COLO668 (cell line): Measurements from ENCODE around the gene DNM2.
"Not testable (repeated sequence)": the region's sequence is repeated elsewhere in the genome, so short reads cannot be mapped to it uniquely, and the experiment has no call there.

Experiments
- DNase-seq: peaks from one replicate; lab custom pipeline; 2025; ENCODE audit not compliant: unreplicated experiment; lab: John Stamatoyannopoulos, UW

The DNM2 gene

DNA sequence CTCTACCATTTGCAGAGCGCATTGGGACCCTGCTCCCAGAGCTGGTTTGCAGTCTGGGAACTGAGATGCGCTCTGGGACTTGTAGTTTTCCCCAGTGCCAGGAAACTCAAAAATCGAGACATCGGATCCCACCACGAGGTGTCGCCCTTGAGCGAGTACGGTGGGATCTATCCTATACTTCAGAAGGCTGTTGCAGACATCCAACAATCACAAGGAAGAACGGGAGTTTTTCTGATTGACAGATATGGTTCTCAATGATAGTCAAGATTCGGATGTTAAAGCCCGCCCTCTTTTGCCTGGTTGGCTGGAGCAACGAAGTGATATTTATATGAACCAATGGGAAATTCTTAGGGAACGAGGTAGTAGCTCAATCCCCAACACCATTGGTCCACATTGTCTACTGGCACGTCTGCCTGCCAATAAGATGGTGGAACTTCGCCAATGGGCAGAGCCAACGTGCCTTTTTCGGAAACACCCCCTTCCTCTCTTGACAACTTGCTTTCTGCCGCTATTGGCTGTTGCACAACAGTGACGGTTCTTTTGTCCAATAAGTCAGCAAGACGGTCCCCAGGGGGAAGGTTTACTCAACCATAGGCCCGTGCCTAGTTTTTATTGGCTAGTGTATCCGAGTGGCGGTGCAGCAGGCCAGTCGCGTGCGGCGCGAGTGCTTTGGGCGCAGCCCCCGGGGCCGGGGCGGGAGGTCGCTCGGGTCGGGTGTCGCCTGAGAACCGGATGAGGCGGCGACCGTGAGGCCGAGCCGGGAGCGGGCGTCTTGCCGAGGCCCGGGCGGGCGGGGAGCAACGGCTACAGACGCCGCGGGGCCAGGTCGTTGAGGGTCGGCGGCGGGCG lies at the start of gene DNM2:
TSS of gene DNM2 (plus strand) at position 724 of the 849 bp plus-strand sequence. CDS start 164 bp downstream, outside the sequence.
- DNase-seq: peak; percentile 97

DNA sequence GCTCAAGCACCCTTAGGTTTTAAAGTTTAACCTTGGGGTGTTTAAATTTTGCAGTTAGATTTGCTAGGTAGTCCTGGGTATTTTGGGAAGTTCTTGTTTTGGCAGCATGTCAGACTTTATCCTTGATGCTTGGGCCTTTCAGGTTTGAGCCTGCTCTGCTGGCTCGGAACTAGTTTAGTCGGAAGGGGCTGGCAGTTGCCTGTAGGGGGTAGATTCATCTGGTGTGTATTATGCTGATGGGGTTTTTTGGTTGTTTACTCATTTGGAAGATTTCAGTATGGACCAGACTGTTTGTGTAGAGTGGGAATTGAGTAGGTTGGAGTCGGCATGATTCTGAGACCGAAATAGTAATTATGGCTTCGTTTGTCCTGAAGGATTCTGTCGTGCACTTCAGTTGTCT lies 48.6 kb upstream of the DNM2 start:
- DNase-seq: no peak

DNA sequence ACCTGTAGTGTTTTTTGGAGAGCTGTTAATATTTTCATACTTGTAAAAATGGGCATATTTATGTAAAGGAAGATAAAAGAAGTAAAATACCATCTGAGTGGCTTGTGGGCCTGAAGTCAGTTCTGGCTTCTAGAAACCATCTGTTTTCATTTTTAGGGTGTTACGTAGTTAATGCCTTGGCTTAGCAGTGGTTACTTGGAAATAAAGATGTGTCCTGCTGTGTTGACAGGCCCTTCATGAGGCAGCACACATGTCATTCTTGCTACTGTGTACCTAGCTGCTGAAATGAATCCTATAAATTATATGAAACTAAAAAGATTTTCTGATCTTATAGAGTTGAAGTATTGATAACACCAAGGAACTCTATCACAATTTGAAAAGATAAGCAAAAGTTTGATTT lies 47.7 kb upstream of the DNM2 start:
- DNase-seq: no peak

DNA sequence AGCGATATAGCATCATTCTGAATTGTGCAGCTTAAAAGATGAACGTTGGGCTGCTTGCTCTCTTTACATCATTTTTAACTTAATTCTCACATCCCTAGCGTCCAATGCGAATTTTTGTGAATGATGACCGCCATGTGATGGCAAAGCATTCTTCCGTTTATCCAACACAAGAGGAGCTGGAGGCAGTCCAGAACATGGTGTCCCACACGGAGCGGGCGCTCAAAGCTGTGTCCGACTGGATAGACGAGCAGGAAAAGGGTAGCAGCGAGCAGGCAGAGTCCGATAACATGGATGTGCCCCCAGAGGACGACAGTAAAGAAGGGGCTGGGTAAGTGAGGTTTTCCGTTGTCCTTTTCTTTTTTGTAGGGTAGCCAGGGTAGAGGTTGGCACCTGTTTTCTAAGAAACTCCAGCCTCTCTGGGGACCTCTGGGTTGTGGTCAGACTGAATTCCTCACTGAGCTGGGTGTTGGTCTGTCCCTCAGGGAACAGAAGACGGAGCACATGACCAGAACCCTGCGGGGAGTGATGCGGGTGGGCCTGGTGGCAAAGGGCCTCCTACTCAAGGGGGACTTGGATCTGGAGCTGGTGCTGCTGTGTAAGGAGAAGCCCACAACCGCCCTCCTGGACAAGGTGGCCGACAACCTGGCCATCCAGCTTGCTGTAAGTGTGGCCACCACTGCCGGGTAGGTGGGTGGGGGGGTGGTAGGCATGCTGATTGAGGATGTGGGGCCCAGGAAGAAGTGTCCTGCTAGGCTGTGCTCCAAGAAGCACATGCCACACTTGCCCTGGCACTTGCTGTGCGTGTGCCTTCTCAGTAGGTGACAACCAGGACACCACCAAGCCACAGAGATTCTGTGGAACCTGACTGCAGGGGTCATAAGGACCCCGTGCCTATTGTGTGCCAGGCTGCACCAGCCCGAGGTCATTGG lies 46.7 kb upstream of the DNM2 start:
- no peak for DNase-seq

DNA sequence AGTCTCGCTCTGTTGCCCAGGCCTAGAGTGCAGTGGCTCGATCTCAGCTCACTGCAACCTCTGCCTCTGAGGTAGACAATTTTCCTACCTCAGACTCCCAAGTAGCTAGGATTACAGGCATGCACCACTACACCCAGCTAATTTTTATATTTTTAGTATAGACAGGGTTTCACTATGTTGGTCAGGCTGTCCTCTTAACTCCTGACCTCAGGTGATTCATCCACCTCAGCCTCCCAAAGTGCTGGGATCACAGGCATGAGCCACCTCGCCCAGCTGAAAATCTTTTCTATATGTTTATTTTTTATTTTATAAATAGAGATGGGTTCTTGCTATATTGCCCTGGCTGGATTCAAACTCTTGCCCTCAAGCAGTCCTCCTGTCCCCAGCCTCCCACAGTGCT lies 46.0 kb upstream of the DNM2 start:
- not testable (repeated sequence) for DNase-seq

DNA sequence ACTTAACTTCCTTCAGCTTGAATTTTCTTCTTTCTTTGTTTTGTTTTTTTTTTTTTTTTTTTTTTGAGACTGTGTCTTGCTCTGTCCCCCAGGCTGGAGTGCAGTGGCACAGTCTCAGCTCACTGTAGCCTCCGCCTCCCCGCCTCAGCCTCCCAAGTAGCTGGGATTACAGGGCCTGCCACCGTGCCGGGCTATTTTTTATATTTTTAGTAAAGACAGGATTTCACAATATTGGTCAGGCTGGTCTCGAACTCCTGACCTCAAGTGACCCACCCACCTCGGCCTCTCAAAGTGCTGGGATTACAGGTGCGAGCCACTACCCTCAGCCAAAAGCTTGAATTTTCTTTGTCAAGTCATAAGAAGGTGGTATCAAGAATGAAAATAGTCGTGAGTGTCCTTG lies 42.7 kb upstream of the DNM2 start:
- DNase-seq: not testable (repeated sequence)

DNA sequence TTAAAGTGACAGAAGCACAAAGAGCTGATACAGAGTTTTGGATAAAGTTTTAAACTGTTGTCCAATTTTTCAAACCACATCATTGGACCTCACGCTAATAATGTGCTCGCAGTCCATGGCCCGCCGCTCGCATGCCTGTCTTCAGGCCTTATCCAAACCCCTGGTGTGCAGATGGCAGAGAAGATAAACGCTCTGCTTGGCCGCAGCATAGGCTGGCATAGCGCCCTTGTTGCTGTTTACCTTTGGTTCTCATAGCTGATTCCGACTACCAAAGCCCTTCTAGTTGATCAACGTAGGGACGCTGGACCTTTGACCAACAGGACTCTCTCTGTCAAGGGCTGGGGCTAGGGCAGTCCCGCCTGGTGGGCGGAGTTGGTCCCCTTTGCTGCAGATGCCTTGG lies 40.1 kb upstream of the DNM2 start:
- DNase-seq: no peak

DNA sequence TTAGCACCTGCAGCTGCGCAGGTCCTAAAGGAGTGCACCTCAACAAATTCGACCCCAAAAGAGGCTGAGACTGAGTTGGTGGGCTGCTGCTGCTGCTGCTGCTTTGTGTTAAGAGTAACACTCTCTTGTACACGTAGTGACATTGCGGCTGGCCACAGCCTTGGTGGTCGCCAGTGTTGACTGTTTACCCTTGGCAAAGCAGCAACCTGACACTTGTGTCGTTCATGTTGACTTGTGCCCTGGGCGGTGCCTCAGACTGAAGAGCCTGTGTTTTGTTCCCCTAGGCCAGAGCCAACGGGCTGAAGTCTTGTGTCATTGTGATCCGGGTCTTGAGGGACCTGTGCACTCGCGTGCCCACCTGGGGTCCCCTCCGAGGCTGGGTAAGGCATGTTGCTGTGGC lies 39.1 kb upstream of the DNM2 start:
- DNase-seq: no peak

DNA sequence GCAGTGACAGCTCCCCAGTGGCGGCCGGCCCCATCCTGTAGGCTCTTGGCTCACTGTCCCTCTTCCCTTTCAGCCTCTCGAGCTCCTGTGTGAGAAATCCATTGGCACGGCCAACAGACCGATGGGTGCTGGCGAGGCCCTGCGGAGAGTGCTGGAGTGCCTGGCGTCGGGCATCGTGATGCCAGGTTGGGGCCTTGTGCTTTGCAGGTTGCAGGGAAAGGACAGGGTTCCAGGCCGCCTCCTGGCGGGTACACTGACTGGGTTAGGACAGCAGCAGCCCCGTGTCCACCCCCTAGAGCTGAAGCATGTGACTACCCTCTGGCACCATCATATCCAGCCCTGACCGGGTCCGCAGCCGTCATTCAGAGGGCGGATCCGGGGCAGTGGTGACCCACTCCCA lies 38.1 kb upstream of the DNM2 start:
- DNase-seq: no peak

DNA sequence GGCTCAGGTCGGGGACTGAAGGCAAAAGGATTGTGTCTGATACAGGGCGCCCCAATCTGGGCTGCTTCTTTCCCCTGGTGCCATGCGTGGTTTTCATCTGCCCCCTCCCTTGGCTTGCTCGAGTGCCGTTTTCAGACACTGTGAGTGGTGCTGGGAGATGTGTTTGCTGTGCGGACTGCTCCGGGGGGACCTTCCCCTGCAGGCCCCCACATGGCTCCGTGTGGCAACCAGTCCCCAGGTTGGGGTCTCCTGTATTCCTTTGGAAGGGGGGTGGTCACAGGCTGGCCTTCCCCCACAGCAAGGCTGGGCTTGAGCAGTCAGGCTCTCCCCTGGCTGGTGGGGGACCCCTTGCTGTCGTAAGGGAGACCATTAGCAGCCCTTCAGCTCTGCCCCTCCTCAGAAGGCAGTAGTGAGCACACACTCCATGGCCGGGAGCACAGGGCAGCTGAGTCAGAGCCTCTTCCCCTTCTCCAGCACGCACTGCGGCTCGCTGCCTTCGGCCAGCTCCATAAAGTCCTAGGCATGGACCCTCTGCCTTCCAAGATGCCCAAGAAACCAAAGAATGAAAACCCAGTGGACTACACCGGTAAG lies 37.2 kb upstream of the DNM2 start:
- no peak for DNase-seq

DNA sequence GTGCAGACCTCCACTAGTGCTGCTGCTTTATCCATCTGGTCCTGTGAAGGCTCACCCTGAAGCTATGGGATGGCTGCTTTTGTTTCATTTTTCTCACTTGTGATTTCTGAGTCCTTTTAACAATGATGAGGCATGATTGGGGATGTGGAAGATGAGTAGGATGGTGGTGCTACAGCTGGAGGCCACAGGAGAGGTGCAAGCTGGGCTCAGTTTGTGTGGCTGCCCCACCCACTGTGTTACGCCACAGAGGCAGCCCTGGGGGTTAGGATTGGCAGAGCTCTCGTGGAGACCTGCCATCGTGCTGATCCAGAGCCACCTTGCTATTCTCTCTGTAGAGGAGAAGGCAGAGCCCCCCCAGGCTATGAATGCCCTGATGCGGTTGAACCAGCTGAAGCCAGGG lies 36.2 kb upstream of the DNM2 start:
- DNase-seq: no peak

DNA sequence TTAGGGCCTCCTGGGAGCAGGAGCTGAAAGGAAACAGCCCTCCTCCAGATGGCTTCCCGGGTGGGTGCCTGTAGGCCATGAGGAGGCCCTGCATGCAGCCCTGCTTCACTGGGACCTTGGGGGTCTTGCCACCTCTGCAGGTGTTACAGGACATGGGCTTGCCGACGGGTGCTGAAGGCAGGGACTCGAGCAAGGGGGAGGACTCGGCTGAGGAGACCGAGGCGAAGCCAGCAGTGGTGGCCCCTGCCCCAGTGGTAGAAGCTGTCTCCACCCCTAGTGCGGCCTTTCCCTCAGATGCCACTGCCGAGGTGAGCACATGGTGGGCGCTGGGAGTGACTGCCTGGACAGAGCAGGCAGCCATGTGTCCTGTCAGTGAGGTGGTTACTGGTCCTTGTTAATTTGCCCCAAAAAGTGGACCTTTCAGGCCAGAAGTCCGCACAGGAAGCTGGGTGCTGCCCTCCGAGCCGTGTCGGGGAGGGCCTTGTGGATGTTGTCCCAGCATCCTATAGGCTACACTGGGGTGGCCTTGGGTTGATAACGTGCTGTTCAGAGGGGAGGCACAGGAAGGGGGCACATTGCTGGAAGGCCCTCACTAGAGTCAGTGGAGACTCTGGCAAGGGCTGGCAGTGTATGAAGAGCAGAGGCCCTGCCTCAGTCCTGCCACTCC lies 35.3 kb upstream of the DNM2 start:
- no peak for DNase-seq

DNA sequence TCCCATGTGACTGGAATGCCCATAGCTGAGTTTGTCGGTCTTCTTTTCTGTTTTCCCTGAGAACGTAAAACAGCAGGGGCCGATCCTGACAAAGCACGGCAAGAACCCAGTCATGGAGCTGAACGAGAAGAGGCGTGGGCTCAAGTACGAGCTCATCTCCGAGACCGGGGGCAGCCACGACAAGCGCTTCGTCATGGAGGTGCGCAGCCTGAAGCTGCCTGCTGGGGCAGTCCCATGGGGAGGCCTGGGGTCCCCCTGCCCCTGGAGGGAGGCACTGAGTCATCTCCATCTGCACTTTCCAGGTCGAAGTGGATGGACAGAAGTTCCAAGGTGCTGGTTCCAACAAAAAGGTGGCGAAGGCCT lies 34.8 kb upstream of the DNM2 start:
- DNase-seq: no peak

DNA sequence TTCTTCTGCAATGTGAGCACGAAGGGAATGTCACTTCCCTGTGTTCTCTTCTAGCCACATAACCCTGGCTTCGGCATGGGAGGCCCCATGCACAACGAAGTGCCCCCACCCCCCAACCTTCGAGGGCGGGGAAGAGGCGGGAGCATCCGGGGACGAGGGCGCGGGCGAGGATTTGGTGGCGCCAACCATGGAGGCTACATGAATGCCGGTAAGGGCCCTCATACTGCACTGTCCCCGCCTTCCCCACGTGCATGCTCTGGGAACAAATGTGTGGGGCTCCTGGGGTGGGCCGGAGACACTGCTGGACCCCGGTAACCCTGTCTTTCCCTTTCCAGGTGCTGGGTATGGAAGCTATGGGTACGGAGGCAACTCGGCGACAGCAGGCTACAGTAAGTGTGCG lies 34.3 kb upstream of the DNM2 start:
- DNase-seq: no peak

DNA sequence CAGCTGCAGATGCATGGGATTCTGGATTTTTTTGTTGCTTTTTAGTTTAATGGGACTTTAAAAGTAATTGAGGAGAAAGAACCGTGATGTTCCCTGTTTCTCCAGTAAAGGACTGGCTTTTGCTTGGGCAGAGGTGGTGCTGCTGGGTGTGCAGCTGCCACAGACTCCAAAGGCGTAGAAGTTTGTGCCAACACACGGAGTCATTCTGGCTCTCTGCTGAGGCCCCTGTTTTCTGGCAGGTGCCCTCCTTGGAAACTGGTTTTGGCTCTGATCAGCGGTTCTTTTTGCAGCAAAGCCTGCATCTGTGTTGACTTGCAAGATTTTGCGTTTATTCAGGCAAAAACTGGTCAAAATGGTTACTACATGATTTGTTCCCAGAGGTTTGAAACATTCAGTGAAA lies 32.7 kb upstream of the DNM2 start:
- DNase-seq: no peak

DNA sequence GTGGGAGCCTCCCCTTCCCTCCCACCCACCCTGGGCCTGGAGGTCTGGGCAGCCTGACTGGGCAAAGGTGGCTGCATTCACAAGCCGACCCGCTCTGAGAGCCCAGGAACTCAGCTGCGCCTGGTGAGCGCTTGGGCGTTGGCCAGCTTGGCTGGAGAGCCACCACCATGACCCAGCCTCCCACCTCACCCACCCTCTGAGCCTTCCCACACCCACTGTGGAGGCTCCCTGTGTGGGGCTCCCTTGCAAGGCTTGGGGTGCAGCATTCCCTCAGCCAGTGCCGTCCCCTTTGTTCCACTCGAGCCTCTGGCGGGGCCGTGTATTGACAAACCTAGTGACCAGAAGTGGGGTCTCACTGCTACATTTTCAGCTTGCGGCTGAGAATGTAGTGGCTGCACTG lies 31.7 kb upstream of the DNM2 start:
- no peak for DNase-seq

DNA sequence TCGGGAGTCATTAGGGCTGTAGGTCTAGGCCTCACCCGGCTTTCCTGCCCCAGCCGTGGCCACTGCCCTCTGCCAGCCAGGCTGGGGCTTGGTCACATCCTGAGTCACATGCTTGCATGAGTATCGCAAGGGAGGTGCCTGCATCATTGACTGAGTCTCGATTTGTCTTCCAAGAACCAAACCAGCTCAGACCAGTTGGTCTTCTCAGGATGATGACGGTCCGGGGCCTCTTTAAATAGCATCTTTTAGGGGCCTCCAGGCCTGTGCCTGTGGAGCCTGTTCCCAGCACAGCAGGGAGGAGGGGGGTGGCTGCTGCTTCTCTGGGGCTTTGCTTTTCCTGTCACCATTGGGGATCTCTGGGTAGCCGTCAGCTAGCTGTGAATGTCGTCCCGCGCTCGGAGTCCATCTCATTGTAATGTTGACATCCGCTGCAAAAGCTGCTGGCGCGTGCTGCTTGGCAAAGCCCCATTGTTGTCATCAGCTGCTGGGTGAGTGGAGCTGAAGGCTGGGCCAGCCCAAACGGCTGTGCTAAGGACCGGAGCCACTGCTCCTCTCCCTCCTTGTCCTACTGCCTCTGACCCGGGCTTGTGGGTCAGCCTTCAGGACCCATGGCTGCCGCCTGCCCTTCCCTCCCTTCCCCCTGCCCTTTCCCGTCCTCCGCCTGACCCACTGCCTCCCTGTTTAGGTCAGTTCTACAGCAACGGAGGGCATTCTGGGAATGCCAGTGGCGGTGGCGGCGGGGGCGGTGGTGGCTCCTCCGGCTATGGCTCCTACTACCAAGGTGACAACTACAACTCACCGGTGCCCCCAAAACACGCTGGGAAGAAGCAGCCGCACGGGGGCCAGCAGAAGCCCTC lies 31.0 kb upstream of the DNM2 start:
- peak; percentile 17 for DNase-seq

DNA sequence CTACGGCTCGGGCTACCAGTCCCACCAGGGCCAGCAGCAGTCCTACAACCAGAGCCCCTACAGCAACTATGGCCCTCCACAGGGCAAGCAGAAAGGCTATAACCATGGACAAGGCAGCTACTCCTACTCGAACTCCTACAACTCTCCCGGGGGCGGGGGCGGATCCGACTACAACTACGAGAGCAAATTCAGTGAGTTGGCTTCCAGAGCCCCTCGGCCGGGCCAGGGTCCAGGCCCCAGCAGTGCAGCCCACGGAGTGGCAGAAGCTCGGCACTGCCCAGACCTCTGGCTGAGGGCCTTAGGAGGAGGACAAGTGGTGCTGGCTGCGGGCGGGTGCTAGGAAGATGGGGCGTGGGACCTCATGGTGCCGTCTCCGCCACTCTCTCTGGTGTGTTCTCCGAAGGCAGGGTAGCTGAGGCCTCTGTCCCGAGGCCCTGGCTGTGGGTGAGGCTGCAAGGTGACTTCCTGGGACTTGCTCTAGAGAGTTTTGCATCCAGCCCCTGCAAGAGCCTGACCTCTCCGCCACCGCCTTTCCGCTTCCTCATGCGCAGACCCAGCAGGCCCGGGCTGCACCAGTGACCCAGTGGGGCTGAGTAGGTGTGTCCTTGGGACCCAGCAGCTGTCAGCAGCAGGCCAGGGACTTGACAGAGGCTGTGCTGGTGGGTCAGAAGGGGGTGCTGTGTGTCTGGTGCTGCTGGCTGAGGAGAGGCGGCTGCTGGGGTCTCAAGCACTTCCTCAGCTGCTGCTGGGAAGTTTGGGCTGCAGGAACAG lies 30.2 kb upstream of the DNM2 start:
- DNase-seq: no peak

DNA sequence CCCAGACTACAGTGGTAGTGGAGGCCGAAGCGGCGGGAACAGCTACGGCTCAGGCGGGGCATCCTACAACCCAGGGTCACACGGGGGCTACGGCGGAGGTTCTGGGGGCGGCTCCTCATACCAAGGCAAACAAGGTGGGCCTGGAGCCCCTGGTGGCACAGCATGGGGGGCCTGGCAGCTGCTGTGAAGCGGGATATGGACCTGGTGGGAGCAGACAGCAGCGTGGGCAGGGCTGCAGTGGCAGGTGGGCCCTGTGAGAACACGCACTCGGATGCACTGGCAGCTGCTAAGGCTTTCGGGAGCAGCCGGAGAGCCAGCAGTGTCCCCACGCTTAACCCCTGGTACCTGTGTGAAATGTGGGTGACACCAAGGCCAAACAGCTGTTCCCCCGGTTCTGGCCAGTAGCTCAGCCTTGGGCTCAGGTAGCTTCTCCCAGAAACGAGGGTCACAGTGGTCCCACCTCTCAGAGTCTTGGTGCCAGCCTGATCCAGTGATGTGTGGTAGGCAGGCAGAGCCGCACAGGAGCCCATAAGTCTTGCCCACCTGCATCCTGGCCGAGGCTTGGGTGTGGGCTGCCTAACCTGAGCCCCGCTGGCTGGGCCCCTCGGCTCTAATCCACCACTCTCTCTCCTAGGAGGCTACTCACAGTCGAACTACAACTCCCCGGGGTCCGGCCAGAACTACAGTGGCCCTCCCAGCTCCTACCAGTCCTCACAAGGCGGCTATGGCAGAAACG lies 29.2 kb upstream of the DNM2 start:
- DNase-seq: no peak
